GM12878 (cell line): Measurements from ENCODE around the gene SPTBN2. TPM values are rescaled to one million over a fixed set of nuclear protein-coding genes. Genes with fewer than 3 reads are reported as not detected.
A peak's percentile ranks its signal among the peaks of the same experiment; 100 is the strongest.

Experiments used
- ATAC-seq: fragments of 200-7000 bp; cut with Tn5 transposase; 3 replicates; pipeline ENCODE4 v1.9.1; 2020; ENCODE audit warnings: mild to moderate bottlenecking, moderate library complexity
- BruUV-seq: library from RNA; stranded (reverse); fragments of 400-500 nt; replicated peaks from 2 replicates; lab custom pipeline; 2021; lab: Mats Ljungman, UMichigan
- CTCF ChIA-PET: fragments of 300-600 bp; sonication (Branson Sonifier 250); formaldehyde crosslinking; extraction: SDS; loops from one replicate; lab custom pipeline; 2021; ENCODE audit warnings: inconsistent platforms; lab: Yijun Ruan, JAX
- POLR2A ChIA-PET: fragments of 350-600 bp; formaldehyde crosslinking; extraction: SDS; loops from one replicate; lab custom pipeline; 2021; ENCODE audit warnings: inconsistent platforms; lab: Charles Lee
- RAD21 ChIA-PET: fragments of 300-600 bp; sonication (Branson Sonifier 250); formaldehyde crosslinking; loops from one replicate; lab custom pipeline; 2023; ENCODE audit warnings: antibody characterized with exemption; ENCODE audit not compliant: unreplicated experiment; lab: Charles Lee
- SMC1A ChIA-PET: fragments of 300-600 bp; sonication (Branson Sonifier 250); formaldehyde crosslinking; loops from one replicate; lab custom pipeline; 2023; ENCODE audit not compliant: unreplicated experiment, uncharacterized antibody; lab: Charles Lee
- DNase-seq: peaks from one replicate; pipeline ENCODE4 v3.0.0-alpha.2; 2011; ENCODE audit warnings: low read depth, low spot score
- FAIRE-seq: peaks from 3 replicates; lab custom pipeline; 2011; peaks lifted over from hg19 to GRCh38; lab: Jason Lieb, UNC
- H2AFZ ChIP-seq: 2 replicates; pipeline ENCODE4 v1.6.0; 2011; ENCODE audit warnings: low read depth, low read length, control low read depth; ENCODE audit not compliant: control insufficient read depth
- H3K27ac ChIP-seq: 2 replicates; pipeline ENCODE4 v1.5.1; 2011; ENCODE audit warnings: control low read depth; ENCODE audit not compliant: control insufficient read depth, insufficient read depth
- H3K27me3 ChIP-seq, 2 experiments: replicated peaks in 1 of 2; 2 replicates each; pipeline versions ENCODE4 v1.6.0 to v1.6.1; 2011; ENCODE audit warnings: low read length in 1 of 2; ENCODE audit not compliant: control insufficient read depth in 2 of 2, insufficient read depth in 2 of 2
- H3K36me3 ChIP-seq, 2 experiments: 2 replicates each; pipeline ENCODE4 v1.5.1; 2011; ENCODE audit warnings: low read length in 1 of 2; ENCODE audit not compliant: control insufficient read depth in 2 of 2, insufficient read depth in 2 of 2
- H3K4me1 ChIP-seq: 2 replicates; pipeline ENCODE4 v1.6.1; 2011; ENCODE audit warnings: mild to moderate bottlenecking, low read length, moderate library complexity, mixed read lengths; ENCODE audit not compliant: control insufficient read depth, insufficient read depth
- H3K4me2 ChIP-seq: 2 replicates; pipeline ENCODE4 v1.6.0; 2011; ENCODE audit warnings: control low read depth; ENCODE audit not compliant: control insufficient read depth, insufficient read depth
- H3K4me3 ChIP-seq: fragments of 200-600 bp; sonication (generic); 2 replicates; pipeline ENCODE4 v1.5.1; 2016
- H3K79me2 ChIP-seq: 2 replicates; pipeline ENCODE4 v1.6.0; 2011; ENCODE audit warnings: low read length; ENCODE audit not compliant: control insufficient read depth, insufficient read depth
- H3K9ac ChIP-seq: 2 replicates; pipeline ENCODE4 v1.8.0; 2011; ENCODE audit warnings: low read length, control low read depth, mixed read lengths; ENCODE audit not compliant: control insufficient read depth, insufficient read depth
- H3K9me3 ChIP-seq: replicated peaks from 3 replicates; pipeline ENCODE4 v1.5.1; 2011; ENCODE audit warnings: mild to moderate bottlenecking, low read length; ENCODE audit not compliant: control insufficient read depth, insufficient read depth
- H4K20me1 ChIP-seq: 2 replicates; pipeline ENCODE4 v1.6.0; 2011; ENCODE audit not compliant: control insufficient read depth, insufficient read depth
- MEF2B ChIP-seq: fragments of 450-650 bp; IDR thresholded peaks from 2 replicates; pipeline ENCODE4 v1.6.1; 2018; ENCODE audit warnings: mild to moderate bottlenecking, moderate library complexity; ENCODE audit not compliant: partially characterized antibody, poor library complexity, severe bottlenecking
- MLLT1 ChIP-seq: fragments of 450-650 bp; IDR thresholded peaks from 2 replicates; pipeline ENCODE4 v1.6.1; 2016; ENCODE audit warnings: mild to moderate bottlenecking
- POLR2AphosphoS5 ChIP-seq: IDR thresholded peaks from 2 replicates; pipeline ENCODE4 v1.6.1; 2011; ENCODE audit warnings: mild to moderate bottlenecking, low read length, inconsistent platforms
- WGBS: methylation state at CpG from one replicate; pipeline ENCODE4 v1.1.6; 2016; ENCODE audit warnings: low lambda C conversion rate; ENCODE audit not compliant: insufficient replicate concordance, insufficient coverage; ENCODE audit errors: missing lambda C conversion rate; 5-methylcytosine and 5-hydroxymethylcytosine counted together
- in situ Hi-C: fragments of 300-500 bp; cut with MboI; formaldehyde crosslinking; loops from 9 replicates; pipeline ENCODE4 v1.14.3; 2018; ENCODE audit warnings: mixed read lengths
- intact Hi-C: fragments of 100-400 bp; cut with micrococcal nuclease; formaldehyde crosslinking; loops from one replicate; pipeline ENCODE4 v1.14.2; 2022; ENCODE audit not compliant: unreplicated experiment
- polyA plus RNA-seq, 11 experiments: library from polyadenylated mRNA; depleted of rRNA in 4 of 11; unstranded in 6 of 11; stranded (reverse) in 5 of 11; fragments of >200 nt; fragmentation: Nextera tagmentation in 4 of 11; fragmentation: Illumina TruSeq in 1 of 11; extraction: Ambion mirVana in 4 of 11; extraction: Trizol in 1 of 11; gene quantifications; 1 replicate in 1 of 11; 2 replicates in 10 of 11; pipeline versions ENCODE4 v1.2.1 to v1.2.3, GENCODE V29; 2011 to 2016; ENCODE audit warnings: inconsistent platforms in 2 of 11, missing spikeins in 2 of 11, low read depth in 1 of 11
- total RNA-seq, 4 experiments: library from RNA; depleted of rRNA in 3 of 4; stranded (reverse); fragments of >200 nt in 3 of 4; fragmentation: Illumina TruSeq in 1 of 4; extraction: Trizol in 1 of 4; gene quantifications; 2 replicates each; pipeline versions ENCODE4 v1.2.1 to v1.2.3, GENCODE V29; 2013 to 2021

Gene SPTBN2
- total and polyA plus RNA-seq, 10 of the 15 experiments (the other 5 are each of a cell fraction or from before 2014, with no cell fraction given), result 0.38 to 1.0 (median 0.69) TPM; not detected in 5

GRCh38 chr11:66643745-66644437 lies 85.1 kb downstream of the SPTBN2 start:
- in situ Hi-C loops, result no loop called here
- TF ChIP-seq MLLT1, result 0 out of 2 replicates have a peak, but pooled peaks have one; percentile 67
- TF ChIP-seq POLR2AphosphoS5, result peak; percentile 61
- TF ChIP-seq MEF2B, result no peak
- H3K27ac ChIP-seq, result no peak overlapping the region
- no peaks in the 10 kb centered on the region for H3K9me3 ChIP-seq
- no peaks in the 10 kb centered on the region for H3K27me3 ChIP-seq
- H2AFZ ChIP-seq, result no peak overlapping the region
- FAIRE-seq (no peak), ATAC-seq (no peak), DNase-seq (no peak)
- peaks cover 86% of the 10 kb centered on the region for H3K79me2 ChIP-seq
- no TSS peak for BruUV-seq
- peaks cover 18 to 57% of the 10 kb centered on the region in 2 experiments for H3K36me3 ChIP-seq
- ChIA-PET RAD21 (interaction anchor here (0.6 kb wide), 1 partner anchor 1310 kb away, joined by 3 read pairs; the partner anchor contains the start of gene DPF2), POLR2A (interaction anchor here (0.8 to 1.2 kb wide), 2 partner anchors 18 to 49 kb away, joined by 4 read pairs; no protein-coding TSS in a partner anchor), SMC1A (interaction anchor here (1.1 to 1.3 kb wide), 2 partner anchors 34 to 64 kb away, joined by 3 to 4 read pairs; partner anchors contain the start of gene RBM4B), CTCF (interaction anchor here (1.8 kb wide), 1 partner anchor 66 kb away, joined by 5 read pairs; no protein-coding TSS in a partner anchor)
- intact Hi-C loops, result no loop called here
- H3K4me2 ChIP-seq, result peak overlapping the region; percentile 67
- H3K9ac ChIP-seq, result no peak overlapping the region
- peaks cover 21% of the 10 kb centered on the region for H4K20me1 ChIP-seq
- peaks cover 21% of the 10 kb centered on the region for H3K4me1 ChIP-seq
- no peak overlapping the region for H3K4me3 ChIP-seq
- 98% methylated on average over 22 of the region's 24 CpGs for WGBS
